Endothelial cell of umbilical vein (primary cell): ENCODE data around the gene WFIKKN1. TPM values are rescaled to one million over a fixed set of nuclear protein-coding genes. Genes with fewer than 3 reads are reported as not detected.

ENCODE experiments used
- BruUV-seq: library from RNA; stranded (reverse); fragments of 400-500 nt; replicated peaks from 2 replicates; lab custom pipeline; 2021; lab: Mats Ljungman, UMichigan
- CTCF ChIA-PET: fragments of 300-600, 350-600 bp; sonication (Branson Sonifier 250); formaldehyde crosslinking; loops from one replicate; lab custom pipeline; 2021; ENCODE audit warnings: antibody characterized with exemption, inconsistent platforms; lab: Charles Lee
- POLR2A ChIA-PET: fragments of 300-600, 350-600 bp; sonication (Branson Sonifier 250); formaldehyde crosslinking; loops from one replicate; lab custom pipeline; 2021; ENCODE audit warnings: antibody characterized with exemption, inconsistent platforms; lab: Charles Lee
- DNase-seq: peaks from one replicate; pipeline ENCODE4 v3.0.0-alpha.2; 2011; ENCODE audit warnings: low read depth, low spot score
- FAIRE-seq: peaks from 2 replicates; lab custom pipeline; 2011; peaks lifted over from hg19 to GRCh38; lab: Jason Lieb, UNC
- H2AFZ ChIP-seq: 2 replicates; pipeline ENCODE4 v1.6.0; 2012; ENCODE audit warnings: low read depth, low read length, control low read depth, inconsistent platforms
- H3K27ac ChIP-seq: 2 replicates; pipeline ENCODE4 v1.5.1; 2011; ENCODE audit warnings: low read depth, mild to moderate bottlenecking, control low read depth, low read length, moderate library complexity; ENCODE audit not compliant: insufficient read depth
- H3K27me3 ChIP-seq, 2 experiments: 2 replicates each; pipeline versions ENCODE4 v1.6.0 to v1.6.1; 2011; ENCODE audit warnings: low read length in 2 of 2, mixed read lengths in 1 of 2; ENCODE audit not compliant: control insufficient read depth in 2 of 2, insufficient read depth in 2 of 2
- H3K36me3 ChIP-seq, 2 experiments: 2 replicates in 1 of 2; 3 replicates in 1 of 2; pipeline ENCODE4 v1.5.1; 2011; ENCODE audit warnings: low read length in 2 of 2, mild to moderate bottlenecking in 1 of 2, moderate library complexity in 1 of 2; ENCODE audit not compliant: control insufficient read depth in 2 of 2, insufficient read depth in 2 of 2; ENCODE audit errors: extremely low read depth in 1 of 2
- H3K4me1 ChIP-seq: 3 replicates; pipeline ENCODE4 v1.5.1; 2011; ENCODE audit warnings: mild to moderate bottlenecking, low read length; ENCODE audit not compliant: control insufficient read depth, insufficient read depth; ENCODE audit errors: extremely low read depth
- H3K4me2 ChIP-seq: 2 replicates; pipeline ENCODE4 v1.6.1; 2011; ENCODE audit warnings: low read length, control low read depth, mixed read lengths; ENCODE audit not compliant: insufficient read depth
- H3K4me3 ChIP-seq, 3 experiments: fragments of 200-600 bp in 1 of 3; sonication (generic), shearing (Covaris generic) in 1 of 3; replicated peaks in 1 of 3; 2 replicates each; pipeline ENCODE4 v1.5.1; 2011 to 2016; ENCODE audit warnings: control low read depth in 3 of 3, low read length in 3 of 3, mild to moderate bottlenecking in 2 of 3, inconsistent platforms in 1 of 3, low read depth in 1 of 3, moderate library complexity in 1 of 3; ENCODE audit not compliant: insufficient read depth in 1 of 3
- H3K79me2 ChIP-seq: 2 replicates; pipeline ENCODE4 v1.6.0; 2012; ENCODE audit warnings: low read length, inconsistent platforms; ENCODE audit not compliant: control insufficient read depth, insufficient read depth
- H3K9ac ChIP-seq: replicated peaks from 2 replicates; pipeline ENCODE3; 2011; ENCODE audit warnings: low read length, control low read depth; ENCODE audit not compliant: insufficient read depth; ENCODE audit errors: extremely low read depth
- H3K9me1 ChIP-seq: replicated peaks from 3 replicates; pipeline ENCODE4 v1.6.0; 2011; ENCODE audit warnings: mild to moderate bottlenecking, low read length; ENCODE audit not compliant: control insufficient read depth, insufficient read depth; ENCODE audit errors: extremely low read depth
- H3K9me3 ChIP-seq: replicated peaks from 2 replicates; pipeline ENCODE4 v1.5.1; 2012; ENCODE audit warnings: low read length, inconsistent platforms; ENCODE audit not compliant: control insufficient read depth, insufficient read depth
- H4K20me1 ChIP-seq: replicated peaks from 2 replicates; pipeline ENCODE3; 2011; ENCODE audit warnings: mild to moderate bottlenecking, low read length; ENCODE audit not compliant: control insufficient read depth, insufficient read depth; ENCODE audit errors: extremely low read depth
- MYC ChIP-seq: IDR thresholded peaks from one replicate; pipeline ENCODE4 v1.6.1; 2011; ENCODE audit warnings: mild to moderate bottlenecking, low read depth, low read length
- POLR2AphosphoS5 ChIP-seq: IDR thresholded peaks from 2 replicates; pipeline ENCODE4 v1.6.1; 2012; ENCODE audit warnings: low read depth, mild to moderate bottlenecking, control low read depth, low read length, moderate library complexity; ENCODE audit not compliant: insufficient read depth
- dilution Hi-C: fragments of 300-500 bp; cut with MboI; formaldehyde crosslinking; loops from one replicate; pipeline ENCODE4 v1.15.0; 2019; ENCODE audit warnings: low sequenced_read_pairs; ENCODE audit not compliant: extremely low pct_ligation_motif_present
- intact Hi-C: fragments of 100-400 bp; cut with micrococcal nuclease; formaldehyde crosslinking; loops from one replicate; pipeline ENCODE4 v1.10.0; 2022
- polyA plus RNA-seq, 4 experiments: library from polyadenylated mRNA; depleted of rRNA in 3 of 4; stranded (reverse) in 3 of 4; unstranded in 1 of 4; fragments of >200 nt; gene quantifications; 2 replicates each; pipeline versions ENCODE4 v1.2.1 to v1.2.3, GENCODE V29; 2011 to 2012; ENCODE audit warnings: missing spikeins in 1 of 4
- total RNA-seq: library from RNA; stranded (reverse); gene quantifications from 2 replicates; pipeline ENCODE4 v1.2.3, GENCODE V29; 2021
- TF ChIP-seq, protein P1 (sequence below), 2 donors: IDR thresholded peaks; 1 replicate in 1 of 2; 2 replicates in 1 of 2; pipeline ENCODE4 v1.5.1; 2011; ENCODE audit warnings: low read length in 2 of 2, mild to moderate bottlenecking in 2 of 2, moderate library complexity in 2 of 2, control low read depth in 1 of 2, inconsistent platforms in 1 of 2, low read depth in 1 of 2; ENCODE audit not compliant: insufficient read depth in 1 of 2; ENCODE audit errors: extremely low read depth in 1 of 2

WFIKKN1 gene
- total and polyA plus RNA-seq, 2 donors (not counting 3 experiments of a cell fraction or from before 2014, with no cell fraction given): 0.06 to 0.40 TPM

DNA sequence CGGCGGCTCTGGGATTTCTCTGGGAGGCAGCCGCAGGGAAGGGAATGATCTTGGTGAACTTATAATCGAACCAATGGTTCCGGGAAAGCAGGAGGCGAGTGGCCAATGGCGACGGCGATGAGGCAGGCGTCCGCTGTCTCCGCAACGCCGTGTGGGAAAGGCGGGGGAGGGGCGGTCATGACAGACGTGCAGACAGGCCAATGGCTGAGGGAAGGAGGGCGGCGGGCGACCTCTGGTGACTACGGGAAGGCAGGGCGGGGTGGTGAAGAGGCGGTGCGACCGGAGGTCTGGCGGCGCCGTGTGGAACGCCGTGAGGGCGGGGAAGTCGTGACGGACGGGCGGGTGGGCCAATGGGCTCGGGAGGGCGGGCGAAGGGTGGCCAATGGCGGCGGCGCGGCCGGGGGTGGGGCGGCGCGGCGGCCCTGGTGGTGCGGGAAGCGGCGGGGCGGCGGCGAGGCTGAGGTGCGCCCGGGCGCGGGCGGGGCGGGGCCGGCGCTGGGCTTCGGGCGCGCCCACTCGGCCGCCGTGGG, 41.1 kb upstream of the WFIKKN1 start, which contains the start of gene RAB40C:
Gene RAB40C (plus strand): TSS at position 409 of the 530 bp plus-strand sequence. CDS start 226 bp downstream, outside the sequence.
- Histone ChIP-seq H3K27ac (peak within 1 kb of the TSS; percentile 68), H3K9ac (peak within 1 kb of the TSS; percentile 72), H3K4me2 (peak within 1 kb of the TSS; percentile 53), H2AFZ (peak within 1 kb of the TSS; percentile 78), H3K9me1 (no peaks in the 10 kb centered on the region), H3K9me3 (no peaks in the 10 kb centered on the region), H4K20me1 (no peaks in the 10 kb centered on the region), H3K79me2 (peaks cover 24% of the 10 kb centered on the region), H3K4me1 (peaks cover 16% of the 10 kb centered on the region), H3K27me3 (no peaks in the 10 kb centered on the region), H3K36me3 (peaks cover 0 to 3% of the 10 kb centered on the region in 2 experiments), H3K4me3 (peak within 1 kb of the TSS; percentile 24 to 79 (median 54))
- BruUV-seq: no TSS peak
- no peak for TF ChIP-seq MYC
- TF ChIP-seq, protein P1, sequence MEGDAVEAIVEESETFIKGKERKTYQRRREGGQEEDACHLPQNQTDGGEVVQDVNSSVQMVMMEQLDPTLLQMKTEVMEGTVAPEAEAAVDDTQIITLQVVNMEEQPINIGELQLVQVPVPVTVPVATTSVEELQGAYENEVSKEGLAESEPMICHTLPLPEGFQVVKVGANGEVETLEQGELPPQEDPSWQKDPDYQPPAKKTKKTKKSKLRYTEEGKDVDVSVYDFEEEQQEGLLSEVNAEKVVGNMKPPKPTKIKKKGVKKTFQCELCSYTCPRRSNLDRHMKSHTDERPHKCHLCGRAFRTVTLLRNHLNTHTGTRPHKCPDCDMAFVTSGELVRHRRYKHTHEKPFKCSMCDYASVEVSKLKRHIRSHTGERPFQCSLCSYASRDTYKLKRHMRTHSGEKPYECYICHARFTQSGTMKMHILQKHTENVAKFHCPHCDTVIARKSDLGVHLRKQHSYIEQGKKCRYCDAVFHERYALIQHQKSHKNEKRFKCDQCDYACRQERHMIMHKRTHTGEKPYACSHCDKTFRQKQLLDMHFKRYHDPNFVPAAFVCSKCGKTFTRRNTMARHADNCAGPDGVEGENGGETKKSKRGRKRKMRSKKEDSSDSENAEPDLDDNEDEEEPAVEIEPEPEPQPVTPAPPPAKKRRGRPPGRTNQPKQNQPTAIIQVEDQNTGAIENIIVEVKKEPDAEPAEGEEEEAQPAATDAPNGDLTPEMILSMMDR (IDR thresholded peaks at IDR 0.05; ENCODE audit: extremely low read depth in 1 of 2, insufficient read depth in 1 of 2, low read depth in 1 of 2, low read length in 2 of 2): peak in 1 of 2 donors; percentile 16
- peak; percentile 43 for TF ChIP-seq POLR2AphosphoS5
- intact Hi-C loops: loop anchor here (1.0 to 5.0 kb wide), 5 partner anchors 37 to 197 kb away; partner anchors contain the start of genes METTL26 and RHOT2
- dilution Hi-C loops: no loop called here
- ChIA-PET CTCF (interaction anchor here (0.8 to 1.2 kb wide), 9 partner anchors 10 to 61 kb away, joined by 3 to 8 read pairs (median 3); partner anchors contain the start of gene METTL26), POLR2A (no interaction called here)
- DNase-seq: peak; percentile 97
- peak; percentile 98 for FAIRE-seq
